Activated T-helper 1 cell treated with anti-CD3 and anti-CD28 coated beads, Interleukin-12 subunit alpha, Interleukin-12 subunit beta, Interleukin-2, Interleukin-4 antibody, amounts not matched to agents 30 ng/mL and 10 ng/mL and 1 ng/mL, durations not matched to agents 14 hours and 24 hours and 36 hours (primary cell): ENCODE data around the gene GRIK1. TPM values are rescaled to one million over a fixed set of nuclear protein-coding genes. Genes with fewer than 3 reads are reported as not detected.

ENCODE experiments used
- DNase-seq: peaks from one replicate; pipeline ENCODE4 v3.0.0; 2021; ENCODE audit warnings: low spot score
- H3K27ac Mint-ChIP-seq: one replicate; pipeline ENCODE4 v1.8.0; 2021; ENCODE audit warnings: mild to moderate bottlenecking, mixed read lengths
- H3K27me3 Mint-ChIP-seq: one replicate; pipeline ENCODE4 v1.8.0; 2022; ENCODE audit warnings: mild to moderate bottlenecking, moderate library complexity, mixed read lengths; ENCODE audit not compliant: insufficient read depth
- H3K36me3 Mint-ChIP-seq: one replicate; pipeline ENCODE4 v1.8.0; 2021; ENCODE audit warnings: low read depth, mixed read lengths
- H3K4me1 Mint-ChIP-seq: one replicate; pipeline ENCODE4 v1.8.0; 2021; ENCODE audit warnings: low read depth, mixed read lengths
- H3K4me3 Mint-ChIP-seq: one replicate; pipeline ENCODE4 v1.8.0; 2021; ENCODE audit warnings: mild to moderate bottlenecking, moderate library complexity, mixed read lengths
- H3K9me3 Mint-ChIP-seq: one replicate; pipeline ENCODE4 v1.8.0; 2021; ENCODE audit warnings: mixed read lengths
- intact Hi-C: fragments of 100-400 bp; cut with micrococcal nuclease; formaldehyde crosslinking; loops from one replicate; pipeline ENCODE4 v1.15.1; 2024
- total RNA-seq: library from RNA; stranded (reverse); gene quantifications from 2 replicates; pipeline ENCODE4 v1.2.3, GENCODE V29; 2022

Gene GRIK1
- total RNA-seq, 1 donor from 2014 or later: not detected

- Mint-ChIP-seq H3K36me3 (no peaks in the 10 kb centered on the region), H3K4me3 (no peak overlapping the region), H3K4me1 (no peaks in the 10 kb centered on the region), H3K27ac (no peak overlapping the region), H3K9me3 (no peaks in the 10 kb centered on the region), H3K27me3 (peaks cover 2% of the 10 kb centered on the region)
- intact Hi-C loops: no loop called here
- DNase-seq: no peak
Measured at GRCh38 chr21:29741761-29742160, 198.0 kb downstream of the GRIK1 start.

GRCh38 chr21:29739176-29739575 lies 200.6 kb downstream of the GRIK1 start:
- peaks cover 3% of the 10 kb centered on the region for H3K27me3 Mint-ChIP-seq
- no peaks in the 10 kb centered on the region for H3K36me3 Mint-ChIP-seq
- H3K4me3 Mint-ChIP-seq: no peak overlapping the region
- intact Hi-C loops: no loop called here
- H3K27ac Mint-ChIP-seq: no peak overlapping the region
- H3K4me1 Mint-ChIP-seq: no peaks in the 10 kb centered on the region
- no peaks in the 10 kb centered on the region for H3K9me3 Mint-ChIP-seq
- DNase-seq: no peak

- peaks cover 5% of the 10 kb centered on the region for H3K27me3 Mint-ChIP-seq
- intact Hi-C loops: no loop called here
- no peak overlapping the region for H3K27ac Mint-ChIP-seq
- H3K9me3 Mint-ChIP-seq: no peaks in the 10 kb centered on the region
- no peaks in the 10 kb centered on the region for H3K4me1 Mint-ChIP-seq
- H3K36me3 Mint-ChIP-seq: no peaks in the 10 kb centered on the region
- no peak for DNase-seq
- H3K4me3 Mint-ChIP-seq: no peak overlapping the region
Measured at GRCh38 chr21:29738730-29739129, 201.1 kb downstream of the GRIK1 start.

- H3K27ac Mint-ChIP-seq: no peak overlapping the region
- H3K4me3 Mint-ChIP-seq: no peak overlapping the region
- H3K36me3 Mint-ChIP-seq: no peaks in the 10 kb centered on the region
- no peaks in the 10 kb centered on the region for H3K9me3 Mint-ChIP-seq
- no peak for DNase-seq
- H3K27me3 Mint-ChIP-seq: peaks cover 5% of the 10 kb centered on the region
- intact Hi-C loops: no loop called here
- H3K4me1 Mint-ChIP-seq: no peaks in the 10 kb centered on the region
Measured at GRCh38 chr21:29737186-29737585, 202.6 kb downstream of the GRIK1 start.

GRCh38 chr21:29730281-29730680 lies 209.5 kb downstream of the GRIK1 start:
- H3K36me3 Mint-ChIP-seq: no peaks in the 10 kb centered on the region
- intact Hi-C loops: no loop called here
- no peaks in the 10 kb centered on the region for H3K4me1 Mint-ChIP-seq
- DNase-seq: no peak
- H3K27me3 Mint-ChIP-seq: peaks cover 7% of the 10 kb centered on the region
- no peaks in the 10 kb centered on the region for H3K9me3 Mint-ChIP-seq
- no peak overlapping the region for H3K27ac Mint-ChIP-seq
- H3K4me3 Mint-ChIP-seq: no peak overlapping the region

- intact Hi-C loops: no loop called here
- Mint-ChIP-seq H3K9me3 (no peaks in the 10 kb centered on the region), H3K27me3 (peaks cover 4% of the 10 kb centered on the region), H3K4me1 (no peaks in the 10 kb centered on the region), H3K4me3 (no peak overlapping the region), H3K36me3 (no peaks in the 10 kb centered on the region), H3K27ac (no peak overlapping the region)
- DNase-seq: no peak
Measured at GRCh38 chr21:29726044-29726443, 213.8 kb downstream of the GRIK1 start.

GRCh38 chr21:29725025-29725736 lies 214.6 kb downstream of the GRIK1 start:
- Mint-ChIP-seq H3K9me3 (no peaks in the 10 kb centered on the region), H3K36me3 (no peaks in the 10 kb centered on the region), H3K4me1 (no peaks in the 10 kb centered on the region), H3K27ac (no peak overlapping the region), H3K27me3 (peaks cover 4% of the 10 kb centered on the region), H3K4me3 (no peak overlapping the region)
- intact Hi-C loops: no loop called here
- DNase-seq: no peak

- DNase-seq: no peak
- no peaks in the 10 kb centered on the region for H3K4me1 Mint-ChIP-seq
- no peak overlapping the region for H3K27ac Mint-ChIP-seq
- H3K4me3 Mint-ChIP-seq: no peak overlapping the region
- peaks cover 4% of the 10 kb centered on the region for H3K9me3 Mint-ChIP-seq
- H3K36me3 Mint-ChIP-seq: no peaks in the 10 kb centered on the region
- H3K27me3 Mint-ChIP-seq: no peaks in the 10 kb centered on the region
- intact Hi-C loops: no loop called here
Measured at GRCh38 chr21:29721964-29722363, 217.8 kb downstream of the GRIK1 start.

- Mint-ChIP-seq H3K27ac (no peak overlapping the region), H3K9me3 (peaks cover 8% of the 10 kb centered on the region), H3K4me3 (no peak overlapping the region), H3K27me3 (no peaks in the 10 kb centered on the region), H3K36me3 (no peaks in the 10 kb centered on the region), H3K4me1 (no peaks in the 10 kb centered on the region)
- DNase-seq: no peak
- intact Hi-C loops: no loop called here
Measured at GRCh38 chr21:29721221-29721620, 218.6 kb downstream of the GRIK1 start.

- intact Hi-C loops: no loop called here
Measured at GRCh38 chr21:29719521-29719920, 220.3 kb downstream of the GRIK1 start.

GRCh38 chr21:29718081-29718815 lies 221.5 kb downstream of the GRIK1 start:
- Mint-ChIP-seq H3K27me3 (peaks cover 2% of the 10 kb centered on the region), H3K4me1 (no peaks in the 10 kb centered on the region), H3K27ac (no peak overlapping the region), H3K9me3 (peaks cover 11% of the 10 kb centered on the region), H3K36me3 (no peaks in the 10 kb centered on the region), H3K4me3 (no peak overlapping the region)
- DNase-seq: no peak
- intact Hi-C loops: no loop called here

More at GRCh38 chr21:29719521-29719920, 220.3 kb downstream of the GRIK1 start:
- Mint-ChIP-seq H3K4me1 (no peaks in the 10 kb centered on the region), H3K27me3 (peaks cover 2% of the 10 kb centered on the region), H3K9me3 (peaks cover 11% of the 10 kb centered on the region), H3K36me3 (no peaks in the 10 kb centered on the region), H3K4me3 (no peak overlapping the region), H3K27ac (no peak overlapping the region)
- no peak for DNase-seq

GRCh38 chr21:29717659-29718058 lies 222.1 kb downstream of the GRIK1 start:
- Mint-ChIP-seq H3K4me3 (no peak overlapping the region), H3K9me3 (peaks cover 11% of the 10 kb centered on the region), H3K4me1 (no peaks in the 10 kb centered on the region), H3K27ac (no peak overlapping the region), H3K36me3 (no peaks in the 10 kb centered on the region), H3K27me3 (peaks cover 2% of the 10 kb centered on the region)
- intact Hi-C loops: no loop called here
- no peak for DNase-seq

- Mint-ChIP-seq H3K4me1 (no peaks in the 10 kb centered on the region), H3K9me3 (peaks cover 11% of the 10 kb centered on the region), H3K27me3 (peaks cover 2% of the 10 kb centered on the region), H3K36me3 (no peaks in the 10 kb centered on the region), H3K4me3 (no peak overlapping the region), H3K27ac (no peak overlapping the region)
- DNase-seq: no peak
- intact Hi-C loops: no loop called here
Measured at GRCh38 chr21:29716753-29717152, 223.0 kb downstream of the GRIK1 start.
